ENCODE data around the gene ITGBL1.

Gene ITGBL1

GRCh38 chr13:101493541-101493940 lies 41.1 kb downstream of the ITGBL1 start:
- Histone ChIP-seq H2AFZ (ENCODE audit: low read depth, low read length, severe bottlenecking) (no peak overlapping the region), H3F3A (ENCODE audit: insufficient read depth) (no peaks in the 10 kb centered on the region), H3K27ac (ENCODE audit: low read depth, low read length) (no peak overlapping the region), H3K36me3 (ENCODE audit: low read length) (no peaks in the 10 kb centered on the region), H3K4me3 (ENCODE audit: insufficient read depth, low read length, poor library complexity, severe bottlenecking) (no peak overlapping the region), H3K27me3 (ENCODE audit: low read length) (no peaks in the 10 kb centered on the region), H3K4me2 (ENCODE audit: low read depth, low read length, poor library complexity, severe bottlenecking) (no peak overlapping the region), H4K20me1 (ENCODE audit: low read depth, low read length) (no peaks in the 10 kb centered on the region), H3K9ac (ENCODE audit: low read length) (no peak overlapping the region), H3K79me2 (ENCODE audit: insufficient read depth, low read length) (no peaks in the 10 kb centered on the region), H3K9me3 (ENCODE audit: insufficient read depth, low read length) (no peaks in the 10 kb centered on the region), H3K9me2 (replicated peaks; ENCODE audit: insufficient read depth, low read length) (no peaks in the 10 kb centered on the region)
- no peak for TF ChIP-seq CTCF (IDR thresholded peaks at IDR 0.05; ENCODE audit: insufficient read depth, low read length, poor library complexity, severe bottlenecking)
- TF ChIP-seq EZH2phosphoT487 (conservative IDR thresholded peaks at IDR 0.05; ENCODE audit: low read length): no peak

GRCh38 chr13:101499406-101499805 lies 46.9 kb downstream of the ITGBL1 start:
- H4K20me1 ChIP-seq (ENCODE audit: low read depth, low read length): no peaks in the 10 kb centered on the region
- H3K79me2 ChIP-seq (ENCODE audit: insufficient read depth, low read length): no peaks in the 10 kb centered on the region
- H3K4me2 ChIP-seq (ENCODE audit: low read depth, low read length, poor library complexity, severe bottlenecking): no peak overlapping the region
- TF ChIP-seq CTCF (IDR thresholded peaks at IDR 0.05; ENCODE audit: insufficient read depth, low read length, poor library complexity, severe bottlenecking): no peak
- TF ChIP-seq EZH2phosphoT487 (conservative IDR thresholded peaks at IDR 0.05; ENCODE audit: low read length): no peak
- H3F3A ChIP-seq (ENCODE audit: insufficient read depth): no peaks in the 10 kb centered on the region
- no peak overlapping the region for H3K27ac ChIP-seq (ENCODE audit: low read depth, low read length)
- H3K9me3 ChIP-seq (ENCODE audit: insufficient read depth, low read length): no peaks in the 10 kb centered on the region
- no peaks in the 10 kb centered on the region for H3K36me3 ChIP-seq (ENCODE audit: low read length)
- H2AFZ ChIP-seq (ENCODE audit: low read depth, low read length, severe bottlenecking): no peak overlapping the region
- H3K9ac ChIP-seq (ENCODE audit: low read length): no peak overlapping the region
- no peaks in the 10 kb centered on the region for H3K9me2 ChIP-seq (replicated peaks; ENCODE audit: insufficient read depth, low read length)
- no peaks in the 10 kb centered on the region for H3K27me3 ChIP-seq (ENCODE audit: low read length)
- H3K4me3 ChIP-seq (ENCODE audit: insufficient read depth, low read length, poor library complexity, severe bottlenecking): no peak overlapping the region

- H3K27me3 ChIP-seq (ENCODE audit: low read length): no peaks in the 10 kb centered on the region
- TF ChIP-seq CTCF (IDR thresholded peaks at IDR 0.05; ENCODE audit: insufficient read depth, low read length, poor library complexity, severe bottlenecking) (no peak), EZH2phosphoT487 (conservative IDR thresholded peaks at IDR 0.05; ENCODE audit: low read length) (no peak)
- H4K20me1 ChIP-seq (ENCODE audit: low read depth, low read length): no peaks in the 10 kb centered on the region
- no peaks in the 10 kb centered on the region for H3K9me2 ChIP-seq (replicated peaks; ENCODE audit: insufficient read depth, low read length)
- H2AFZ ChIP-seq (ENCODE audit: low read depth, low read length, severe bottlenecking): no peak overlapping the region
- H3F3A ChIP-seq (ENCODE audit: insufficient read depth): no peaks in the 10 kb centered on the region
- no peak overlapping the region for H3K4me2 ChIP-seq (ENCODE audit: low read depth, low read length, poor library complexity, severe bottlenecking)
- no peaks in the 10 kb centered on the region for H3K36me3 ChIP-seq (ENCODE audit: low read length)
- no peak overlapping the region for H3K27ac ChIP-seq (ENCODE audit: low read depth, low read length)
- no peak overlapping the region for H3K4me3 ChIP-seq (ENCODE audit: insufficient read depth, low read length, poor library complexity, severe bottlenecking)
- no peaks in the 10 kb centered on the region for H3K79me2 ChIP-seq (ENCODE audit: insufficient read depth, low read length)
- no peak overlapping the region for H3K9ac ChIP-seq (ENCODE audit: low read length)
- no peaks in the 10 kb centered on the region for H3K9me3 ChIP-seq (ENCODE audit: insufficient read depth, low read length)
Measured at GRCh38 chr13:101502618-101503017, 50.1 kb downstream of the ITGBL1 start.
